HepG2 (cell line): Measurements from ENCODE around the gene VAMP2. TPM values are rescaled to one million over a fixed set of nuclear protein-coding genes. Genes with fewer than 3 reads are reported as not detected.

ENCODE experiments used
- ERF ChIP-seq: IDR thresholded peaks from 2 replicates; pipeline ENCODE4 v1.6.1; 2018; ENCODE audit warnings: missing biosample characterization, missing genetic modification reagents
- NKX3-1 ChIP-seq: sonication (generic); formaldehyde crosslinking; IDR thresholded peaks from 2 replicates; pipeline ENCODE4 v1.5.0; 2020; ENCODE audit warnings: missing genetic modification reagents
- NR2F6 ChIP-seq, 2 experiments: IDR thresholded peaks; 2 replicates each; pipeline ENCODE4 v1.6.1; 2016; ENCODE audit warnings: antibody characterized with exemption in 1 of 2, mild to moderate bottlenecking in 1 of 2
- PRDM4 ChIP-seq: sonication (generic); formaldehyde crosslinking; IDR thresholded peaks from 2 replicates; pipeline ENCODE4 v1.9.0; 2021; ENCODE audit warnings: missing genetic modification reagents, borderline replicate concordance
- SETDB1 ChIP-seq: sonication (generic); formaldehyde crosslinking; IDR thresholded peaks from 2 replicates; pipeline ENCODE4 v1.5.1; 2020; ENCODE audit warnings: missing genetic modification reagents, mild to moderate bottlenecking, borderline replicate concordance
- SMAD1 ChIP-seq: sonication (generic); formaldehyde crosslinking; IDR thresholded peaks from 2 replicates; pipeline ENCODE4 v1.4.0; 2020; ENCODE audit warnings: missing genetic modification reagents, low read depth, mild to moderate bottlenecking, borderline replicate concordance
- SNAPC4 ChIP-seq: sonication (generic); formaldehyde crosslinking; IDR thresholded peaks from 2 replicates; pipeline ENCODE4 v1.4.0; 2020; ENCODE audit warnings: mild to moderate bottlenecking, missing genetic modification reagents
- ZNF317 ChIP-seq: sonication (generic); formaldehyde crosslinking; IDR thresholded peaks from 2 replicates; pipeline ENCODE4 v1.5.0; 2020; ENCODE audit warnings: mild to moderate bottlenecking, missing genetic modification reagents
- ZNF780A ChIP-seq: sonication (generic); formaldehyde crosslinking; IDR thresholded peaks from 2 replicates; pipeline ENCODE4 v1.8.0; 2022; ENCODE audit warnings: mild to moderate bottlenecking, missing genetic modification reagents, moderate library complexity
- polyA plus RNA-seq, 8 experiments: library from polyadenylated mRNA; depleted of rRNA in 3 of 8; stranded (reverse) in 7 of 8; unstranded in 1 of 8; fragments of >200 nt; fragmentation: Illumina TruSeq in 4 of 8; extraction: Trizol in 4 of 8; gene quantifications; 2 replicates each; pipeline versions ENCODE4 v1.2.1 to v1.2.3, GENCODE V29; 2011 to 2016; ENCODE audit warnings: low read depth in 4 of 8, missing spikeins in 1 of 8, mixed read lengths in 1 of 8; ENCODE audit not compliant: insufficient read depth in 1 of 8
- total RNA-seq, 5 experiments: library from RNA; depleted of rRNA; stranded (reverse); fragments of >200 nt; fragmentation: Illumina TruSeq; extraction: Trizol; gene quantifications; 2 replicates each; pipeline ENCODE4 v1.2.3, GENCODE V29; 2016; ENCODE audit warnings: low read depth in 1 of 5
- TF ChIP-seq, protein P1 (sequence below): sonication (generic); formaldehyde crosslinking; IDR thresholded peaks from 2 replicates; pipeline ENCODE4 v1.5.0; 2020; ENCODE audit warnings: missing genetic modification reagents, mild to moderate bottlenecking, borderline replicate concordance
- TF ChIP-seq, protein P2 (sequence below): sonication (generic); formaldehyde crosslinking; IDR thresholded peaks from 2 replicates; pipeline ENCODE4 v1.4.0; 2020; ENCODE audit warnings: mild to moderate bottlenecking, missing genetic modification reagents, borderline replicate concordance
- TF ChIP-seq, protein P3 (sequence below): sonication (generic); formaldehyde crosslinking; IDR thresholded peaks from 2 replicates; pipeline ENCODE4 v1.4.0; 2020; ENCODE audit warnings: mild to moderate bottlenecking, missing genetic modification reagents

VAMP2 gene
- total and polyA plus RNA-seq, 2 of the 13 experiments (the other 11 are each of a cell fraction or from before 2014, with no cell fraction given): 3.9 to 17.2 TPM

GRCh38 chr17:8119581-8120519 lies 42.9 kb downstream of the VAMP2 start (continued):
- no peak; the same call in 1 of the 2 replicates for TF ChIP-seq SNAPC4 (CRISPR knock-in tag)
- TF ChIP-seq ERF (CRISPR knock-in tag): peak; percentile 48; the same call in 1 of the 2 replicates
- TF ChIP-seq NKX3-1 (CRISPR knock-in tag): peak; percentile 53; the same call in 1 of the 2 replicates
- peak; percentile 37; the same call in 1 of the 2 replicates for TF ChIP-seq NR2F6 (IDR thresholded peaks at IDR 0.05)
- TF ChIP-seq NR2F6 (CRISPR knock-in tag; IDR thresholded peaks at IDR 0.05): peak; percentile 21; the same call in 1 of the 2 replicates
- TF ChIP-seq SMAD1 (CRISPR knock-in tag): no peak
- TF ChIP-seq, protein P1, sequence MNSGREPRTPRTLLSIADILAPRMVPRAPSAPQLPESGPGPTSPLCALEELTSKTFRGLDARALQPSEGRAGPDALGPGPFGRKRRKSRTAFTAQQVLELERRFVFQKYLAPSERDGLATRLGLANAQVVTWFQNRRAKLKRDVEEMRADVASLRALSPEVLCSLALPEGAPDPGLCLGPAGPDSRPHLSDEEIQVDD (CRISPR knock-in tag): no peak
- no peak for TF ChIP-seq SETDB1 (CRISPR knock-in tag)
- no peak for TF ChIP-seq PRDM4 (CRISPR knock-in tag)
- TF ChIP-seq ZNF317 (CRISPR knock-in tag): 0 out of 2 replicates have a peak, but pooled peaks have one; percentile 53
- TF ChIP-seq, protein P2, sequence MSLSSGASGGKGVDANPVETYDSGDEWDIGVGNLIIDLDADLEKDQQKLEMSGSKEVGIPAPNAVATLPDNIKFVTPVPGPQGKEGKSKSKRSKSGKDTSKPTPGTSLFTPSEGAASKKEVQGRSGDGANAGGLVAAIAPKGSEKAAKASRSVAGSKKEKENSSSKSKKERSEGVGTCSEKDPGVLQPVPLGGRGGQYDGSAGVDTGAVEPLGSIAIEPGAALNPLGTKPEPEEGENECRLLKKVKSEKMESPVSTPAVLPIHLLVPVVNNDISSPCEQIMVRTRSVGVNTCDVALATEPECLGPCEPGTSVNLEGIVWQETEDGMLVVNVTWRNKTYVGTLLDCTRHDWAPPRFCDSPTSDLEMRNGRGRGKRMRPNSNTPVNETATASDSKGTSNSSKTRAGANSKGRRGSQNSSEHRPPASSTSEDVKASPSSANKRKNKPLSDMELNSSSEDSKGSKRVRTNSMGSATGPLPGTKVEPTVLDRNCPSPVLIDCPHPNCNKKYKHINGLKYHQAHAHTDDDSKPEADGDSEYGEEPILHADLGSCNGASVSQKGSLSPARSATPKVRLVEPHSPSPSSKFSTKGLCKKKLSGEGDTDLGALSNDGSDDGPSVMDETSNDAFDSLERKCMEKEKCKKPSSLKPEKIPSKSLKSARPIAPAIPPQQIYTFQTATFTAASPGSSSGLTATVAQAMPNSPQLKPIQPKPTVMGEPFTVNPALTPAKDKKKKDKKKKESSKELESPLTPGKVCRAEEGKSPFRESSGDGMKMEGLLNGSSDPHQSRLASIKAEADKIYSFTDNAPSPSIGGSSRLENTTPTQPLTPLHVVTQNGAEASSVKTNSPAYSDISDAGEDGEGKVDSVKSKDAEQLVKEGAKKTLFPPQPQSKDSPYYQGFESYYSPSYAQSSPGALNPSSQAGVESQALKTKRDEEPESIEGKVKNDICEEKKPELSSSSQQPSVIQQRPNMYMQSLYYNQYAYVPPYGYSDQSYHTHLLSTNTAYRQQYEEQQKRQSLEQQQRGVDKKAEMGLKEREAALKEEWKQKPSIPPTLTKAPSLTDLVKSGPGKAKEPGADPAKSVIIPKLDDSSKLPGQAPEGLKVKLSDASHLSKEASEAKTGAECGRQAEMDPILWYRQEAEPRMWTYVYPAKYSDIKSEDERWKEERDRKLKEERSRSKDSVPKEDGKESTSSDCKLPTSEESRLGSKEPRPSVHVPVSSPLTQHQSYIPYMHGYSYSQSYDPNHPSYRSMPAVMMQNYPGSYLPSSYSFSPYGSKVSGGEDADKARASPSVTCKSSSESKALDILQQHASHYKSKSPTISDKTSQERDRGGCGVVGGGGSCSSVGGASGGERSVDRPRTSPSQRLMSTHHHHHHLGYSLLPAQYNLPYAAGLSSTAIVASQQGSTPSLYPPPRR (CRISPR knock-in tag): no peak
- TF ChIP-seq, protein P3, sequence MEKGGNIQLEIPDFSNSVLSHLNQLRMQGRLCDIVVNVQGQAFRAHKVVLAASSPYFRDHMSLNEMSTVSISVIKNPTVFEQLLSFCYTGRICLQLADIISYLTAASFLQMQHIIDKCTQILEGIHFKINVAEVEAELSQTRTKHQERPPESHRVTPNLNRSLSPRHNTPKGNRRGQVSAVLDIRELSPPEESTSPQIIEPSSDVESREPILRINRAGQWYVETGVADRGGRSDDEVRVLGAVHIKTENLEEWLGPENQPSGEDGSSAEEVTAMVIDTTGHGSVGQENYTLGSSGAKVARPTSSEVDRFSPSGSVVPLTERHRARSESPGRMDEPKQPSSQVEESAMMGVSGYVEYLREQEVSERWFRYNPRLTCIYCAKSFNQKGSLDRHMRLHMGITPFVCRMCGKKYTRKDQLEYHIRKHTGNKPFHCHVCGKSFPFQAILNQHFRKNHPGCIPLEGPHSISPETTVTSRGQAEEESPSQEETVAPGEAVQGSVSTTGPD (CRISPR knock-in tag): peak; percentile 32; the same call in 1 of the 2 replicates
- no peak for TF ChIP-seq ZNF780A (CRISPR knock-in tag)
